ENCODE measurements around the gene GJD3. TPM values are rescaled to one million over a fixed set of nuclear protein-coding genes. Genes with fewer than 3 reads are reported as not detected.
A peak's percentile ranks its signal among the peaks of the same experiment; 100 is the strongest.

GJD3 gene
- total RNA-seq, 1 experiment from 2014 or later, result 0.33 TPM

DNA sequence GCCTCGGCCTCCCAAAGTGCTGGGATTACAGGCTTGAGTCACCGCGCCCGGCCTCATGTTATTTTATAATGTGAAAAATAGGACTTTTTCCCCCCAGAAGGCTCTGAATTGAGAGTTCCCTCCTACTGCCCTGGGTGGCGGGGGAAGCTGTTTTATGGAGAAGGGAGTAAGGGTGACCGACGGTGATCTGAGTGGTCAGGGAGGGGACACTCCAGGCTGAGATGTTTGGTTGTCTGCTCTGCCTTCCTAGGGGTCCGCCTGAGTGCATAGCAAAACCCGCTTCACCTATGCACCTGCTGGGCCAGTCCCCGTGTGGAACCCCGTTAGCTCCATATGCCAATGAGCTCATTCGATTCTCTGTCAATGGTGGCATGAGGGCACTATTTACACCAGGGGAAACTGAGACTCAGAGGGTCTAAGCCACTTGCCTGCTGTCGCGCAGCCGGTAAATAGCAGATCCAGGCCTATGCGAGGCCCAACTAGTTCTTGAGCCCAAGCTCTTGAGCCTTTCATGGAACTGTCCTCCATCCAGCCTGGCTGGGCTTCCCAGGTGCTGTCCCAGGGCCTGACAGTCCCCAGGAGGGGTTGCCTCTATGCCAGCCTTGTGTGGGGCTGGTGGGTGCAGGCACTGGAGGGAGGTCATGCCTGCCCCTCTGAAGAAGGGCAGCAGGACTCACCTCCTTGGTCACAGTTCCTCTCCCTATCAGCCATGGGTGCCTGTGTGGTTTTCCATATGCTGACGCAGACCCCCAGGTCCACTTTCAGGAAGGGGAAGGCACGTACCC is 1.7 kb upstream of the GJD3 start:
- POLR2A ChIA-PET, result interaction anchor here (0.5 kb wide), 1 partner anchor 67 kb away, joined by 5 read pairs; no protein-coding TSS in a partner anchor
- in situ Hi-C loops (cut with HindIII; ENCODE audit: low pct_unique_long_range_greater_than_20kb, low sequenced_read_pairs), result no loop called here
- H3K4me1 ChIP-seq (ENCODE audit: control insufficient read depth, insufficient read depth, low read length), result peaks cover 6% of the 10 kb centered on the region; the same call in 1 of the 2 replicates
- no peak for ATAC-seq
- no peaks in the 10 kb centered on the region for H3K36me3 ChIP-seq (ENCODE audit: control insufficient read depth, insufficient read depth, low read length)
- H3K27me3 ChIP-seq (ENCODE audit: control insufficient read depth, insufficient read depth, low read length), result no peaks in the 10 kb centered on the region
- intact Hi-C loops (cut with micrococcal nuclease; ENCODE audit: unreplicated experiment), result no loop called here
- CTCF ChIA-PET, result interaction anchor here (0.6 kb wide), 1 partner anchor 71 kb away, joined by 4 read pairs; no protein-coding TSS in a partner anchor
- no TSS peak for BruUV-seq (replicated peaks)
- H3K4me3 ChIP-seq (ENCODE audit: low read depth in 2 of 2, low read length in 2 of 2), result no peak overlapping the region
- no peak for TF ChIP-seq SIN3A (IDR thresholded peaks at IDR 0.05; ENCODE audit: borderline replicate concordance, insufficient read depth, low read depth, low read length)
- TF ChIP-seq, protein P1, sequence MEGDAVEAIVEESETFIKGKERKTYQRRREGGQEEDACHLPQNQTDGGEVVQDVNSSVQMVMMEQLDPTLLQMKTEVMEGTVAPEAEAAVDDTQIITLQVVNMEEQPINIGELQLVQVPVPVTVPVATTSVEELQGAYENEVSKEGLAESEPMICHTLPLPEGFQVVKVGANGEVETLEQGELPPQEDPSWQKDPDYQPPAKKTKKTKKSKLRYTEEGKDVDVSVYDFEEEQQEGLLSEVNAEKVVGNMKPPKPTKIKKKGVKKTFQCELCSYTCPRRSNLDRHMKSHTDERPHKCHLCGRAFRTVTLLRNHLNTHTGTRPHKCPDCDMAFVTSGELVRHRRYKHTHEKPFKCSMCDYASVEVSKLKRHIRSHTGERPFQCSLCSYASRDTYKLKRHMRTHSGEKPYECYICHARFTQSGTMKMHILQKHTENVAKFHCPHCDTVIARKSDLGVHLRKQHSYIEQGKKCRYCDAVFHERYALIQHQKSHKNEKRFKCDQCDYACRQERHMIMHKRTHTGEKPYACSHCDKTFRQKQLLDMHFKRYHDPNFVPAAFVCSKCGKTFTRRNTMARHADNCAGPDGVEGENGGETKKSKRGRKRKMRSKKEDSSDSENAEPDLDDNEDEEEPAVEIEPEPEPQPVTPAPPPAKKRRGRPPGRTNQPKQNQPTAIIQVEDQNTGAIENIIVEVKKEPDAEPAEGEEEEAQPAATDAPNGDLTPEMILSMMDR (IDR thresholded peaks at IDR 0.05), result no peak
- no peak for DNase-seq (ENCODE audit: low read depth, low spot score)
- no peaks in the 10 kb centered on the region for H3K9me3 ChIP-seq (ENCODE audit: control insufficient read depth, insufficient read depth, low read depth, low read length)
- no peak overlapping the region for H3K27ac ChIP-seq (ENCODE audit: low read length)

DNA sequence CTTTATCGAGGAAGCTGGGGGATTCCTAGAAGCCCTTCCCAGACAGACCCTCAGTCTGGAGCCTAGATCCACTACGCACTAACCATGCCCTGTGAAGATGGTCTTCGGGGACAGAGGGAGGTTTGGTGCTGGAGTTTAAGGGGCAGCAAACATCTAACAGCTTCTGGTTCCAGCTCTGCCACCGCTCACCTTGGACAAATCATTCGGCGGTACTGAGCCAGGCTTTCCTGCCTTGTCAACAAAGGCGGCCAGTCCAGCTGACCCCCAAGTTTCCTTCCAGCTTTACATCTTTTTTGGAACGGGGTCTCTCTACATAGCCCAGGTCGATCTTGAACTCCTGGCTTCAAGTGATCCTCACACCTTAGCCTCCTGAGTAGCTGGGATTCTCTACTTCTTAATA is 369 bp upstream of the GJD3 start:
- H3K9me3 ChIP-seq (ENCODE audit: control insufficient read depth, insufficient read depth, low read depth, low read length), result no peaks in the 10 kb centered on the region
- H3K27ac ChIP-seq (ENCODE audit: low read length), result no peak overlapping the region
- H3K36me3 ChIP-seq (ENCODE audit: control insufficient read depth, insufficient read depth, low read length), result no peaks in the 10 kb centered on the region
- no peak overlapping the region for H3K4me3 ChIP-seq (ENCODE audit: low read depth in 2 of 2, low read length in 2 of 2)
- in situ Hi-C loops (cut with HindIII; ENCODE audit: low pct_unique_long_range_greater_than_20kb, low sequenced_read_pairs) (no loop called here), intact Hi-C loops (cut with micrococcal nuclease; ENCODE audit: unreplicated experiment) (no loop called here)
- peaks cover 6% of the 10 kb centered on the region; the same call in 1 of the 2 replicates for H3K4me1 ChIP-seq (ENCODE audit: control insufficient read depth, insufficient read depth, low read length)
- no peaks in the 10 kb centered on the region for H3K27me3 ChIP-seq (ENCODE audit: control insufficient read depth, insufficient read depth, low read length)
- POLR2A ChIA-PET, result interaction anchor here (0.6 kb wide), 1 partner anchor 40 kb away, joined by 3 read pairs; no protein-coding TSS in a partner anchor
- DNase-seq (ENCODE audit: low read depth, low spot score), result no peak
- CTCF ChIA-PET, result interaction anchor here (0.6 to 0.7 kb wide), 2 partner anchors 82 to 168 kb away, joined by 4 to 9 read pairs; no protein-coding TSS in a partner anchor
- TSS peak; percentile 72 for BruUV-seq (replicated peaks)
- no peak for TF ChIP-seq SIN3A (IDR thresholded peaks at IDR 0.05; ENCODE audit: borderline replicate concordance, insufficient read depth, low read depth, low read length)
- no peak for TF ChIP-seq POLR2AphosphoS5 (IDR thresholded peaks at IDR 0.05; ENCODE audit: low read depth, low read length)
- no peak for TF ChIP-seq TCF7L2 (IDR thresholded peaks at IDR 0.05; ENCODE audit: low read depth, low read length)
- TF ChIP-seq, protein P1 (IDR thresholded peaks at IDR 0.05), result no peak
- no peak for ATAC-seq

DNA sequence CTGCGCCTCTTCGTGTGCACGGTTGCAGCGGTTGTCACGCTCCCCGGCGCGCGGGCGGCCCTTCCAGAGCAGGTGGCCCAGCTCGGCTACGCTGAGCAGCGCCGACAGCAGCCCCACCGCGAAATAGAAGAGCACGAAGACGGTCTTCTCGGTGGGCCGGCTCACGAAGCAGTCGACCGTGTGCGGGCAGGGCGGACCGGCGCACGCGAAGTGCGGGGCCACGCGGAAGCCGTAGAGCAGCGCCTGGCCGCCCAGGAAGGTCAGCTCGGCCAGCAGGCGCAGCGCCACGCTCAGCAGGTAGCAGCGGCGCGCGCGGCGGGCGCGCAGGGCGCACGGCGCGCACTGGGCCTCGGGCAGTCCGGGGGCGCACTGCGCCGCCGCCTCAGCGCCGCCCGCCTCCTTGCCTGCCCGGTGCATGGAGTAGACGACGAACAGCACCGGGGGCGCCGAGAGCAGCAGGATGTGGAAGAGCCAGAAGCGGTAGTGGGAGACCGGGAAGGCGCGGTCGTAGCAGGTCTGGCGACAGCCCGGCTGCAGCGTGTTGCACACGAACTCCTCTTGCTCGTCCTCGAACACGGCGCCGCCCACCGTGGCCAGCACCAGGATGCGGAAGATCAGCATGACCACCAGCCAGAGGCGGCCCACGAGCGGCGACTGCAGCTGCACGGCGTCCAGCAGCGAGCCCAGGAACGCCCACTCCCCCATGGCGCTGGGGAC is 1.3 kb downstream of the GJD3 start:
- ATAC-seq (peak; percentile 65), DNase-seq (ENCODE audit: low read depth, low spot score) (no peak)
- BruUV-seq (replicated peaks), result no TSS peak
- CTCF ChIA-PET, result interaction anchor here (1.0 kb wide), 1 partner anchor 42 kb away, joined by 4 read pairs; no protein-coding TSS in a partner anchor
- intact Hi-C loops (cut with micrococcal nuclease; ENCODE audit: unreplicated experiment), result no loop called here
- peaks cover 6% of the 10 kb centered on the region; the same call in 1 of the 2 replicates for H3K4me1 ChIP-seq (ENCODE audit: control insufficient read depth, insufficient read depth, low read length)
- in situ Hi-C loops (cut with HindIII; ENCODE audit: low pct_unique_long_range_greater_than_20kb, low sequenced_read_pairs), result no loop called here
- H3K27ac ChIP-seq (ENCODE audit: low read length), result no peak overlapping the region
- no peaks in the 10 kb centered on the region for H3K36me3 ChIP-seq (ENCODE audit: control insufficient read depth, insufficient read depth, low read length)
- H3K27me3 ChIP-seq (ENCODE audit: control insufficient read depth, insufficient read depth, low read length), result no peaks in the 10 kb centered on the region
- POLR2A ChIA-PET, result interaction anchor here (0.5 kb wide), 1 partner anchor 55 kb away, joined by 3 read pairs; the partner anchor contains the start of gene TOP2A
- TF ChIP-seq POLR2AphosphoS5 (IDR thresholded peaks at IDR 0.05; ENCODE audit: low read depth, low read length) (no peak), TCF7L2 (IDR thresholded peaks at IDR 0.05; ENCODE audit: low read depth, low read length) (no peak), SIN3A (IDR thresholded peaks at IDR 0.05; ENCODE audit: borderline replicate concordance, insufficient read depth, low read depth, low read length) (no peak; the same call in 1 of the 2 replicates)
- TF ChIP-seq, protein P1 (IDR thresholded peaks at IDR 0.05), result no peak
- TF ChIP-seq, protein P2, sequence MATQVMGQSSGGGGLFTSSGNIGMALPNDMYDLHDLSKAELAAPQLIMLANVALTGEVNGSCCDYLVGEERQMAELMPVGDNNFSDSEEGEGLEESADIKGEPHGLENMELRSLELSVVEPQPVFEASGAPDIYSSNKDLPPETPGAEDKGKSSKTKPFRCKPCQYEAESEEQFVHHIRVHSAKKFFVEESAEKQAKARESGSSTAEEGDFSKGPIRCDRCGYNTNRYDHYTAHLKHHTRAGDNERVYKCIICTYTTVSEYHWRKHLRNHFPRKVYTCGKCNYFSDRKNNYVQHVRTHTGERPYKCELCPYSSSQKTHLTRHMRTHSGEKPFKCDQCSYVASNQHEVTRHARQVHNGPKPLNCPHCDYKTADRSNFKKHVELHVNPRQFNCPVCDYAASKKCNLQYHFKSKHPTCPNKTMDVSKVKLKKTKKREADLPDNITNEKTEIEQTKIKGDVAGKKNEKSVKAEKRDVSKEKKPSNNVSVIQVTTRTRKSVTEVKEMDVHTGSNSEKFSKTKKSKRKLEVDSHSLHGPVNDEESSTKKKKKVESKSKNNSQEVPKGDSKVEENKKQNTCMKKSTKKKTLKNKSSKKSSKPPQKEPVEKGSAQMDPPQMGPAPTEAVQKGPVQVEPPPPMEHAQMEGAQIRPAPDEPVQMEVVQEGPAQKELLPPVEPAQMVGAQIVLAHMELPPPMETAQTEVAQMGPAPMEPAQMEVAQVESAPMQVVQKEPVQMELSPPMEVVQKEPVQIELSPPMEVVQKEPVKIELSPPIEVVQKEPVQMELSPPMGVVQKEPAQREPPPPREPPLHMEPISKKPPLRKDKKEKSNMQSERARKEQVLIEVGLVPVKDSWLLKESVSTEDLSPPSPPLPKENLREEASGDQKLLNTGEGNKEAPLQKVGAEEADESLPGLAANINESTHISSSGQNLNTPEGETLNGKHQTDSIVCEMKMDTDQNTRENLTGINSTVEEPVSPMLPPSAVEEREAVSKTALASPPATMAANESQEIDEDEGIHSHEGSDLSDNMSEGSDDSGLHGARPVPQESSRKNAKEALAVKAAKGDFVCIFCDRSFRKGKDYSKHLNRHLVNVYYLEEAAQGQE (IDR thresholded peaks at IDR 0.05; ENCODE audit: insufficient read depth in 1 of 2, low read depth in 2 of 2, low read length in 1 of 2), result no peak
- peak overlapping the region; percentile 50 to 55 for H3K4me3 ChIP-seq (ENCODE audit: low read depth in 2 of 2, low read length in 2 of 2)
- H3K9me3 ChIP-seq (ENCODE audit: control insufficient read depth, insufficient read depth, low read depth, low read length), result no peaks in the 10 kb centered on the region
